ENCODE data around the gene ITGB1. TPM values are rescaled to one million over a fixed set of nuclear protein-coding genes. Genes with fewer than 3 reads are reported as not detected.

The ITGB1 gene
- total RNA-seq, 1 experiment from 2014 or later: 421 TPM

GRCh38 chr10:32890444-32890843 lies 67.6 kb downstream of the ITGB1 start:
- Histone ChIP-seq H3K36me3 (ENCODE audit: low read depth) (no peaks in the 10 kb centered on the region), H2AFZ (no peak overlapping the region), H3K4me2 (no peak overlapping the region), H3K9me3 (ENCODE audit: insufficient read depth, low read depth) (no peaks in the 10 kb centered on the region), H3K27ac (no peak overlapping the region), H4K20me1 (ENCODE audit: insufficient read depth) (no peaks in the 10 kb centered on the region), H3K4me3 (no peak overlapping the region), H3K4me1 (replicated peaks; ENCODE audit: insufficient read depth) (no peaks in the 10 kb centered on the region), H3F3A (ENCODE audit: insufficient read depth, low read depth) (no peaks in the 10 kb centered on the region; the same call in 1 of the 2 replicates), H3K9me2 (ENCODE audit: insufficient read depth) (no peaks in the 10 kb centered on the region), H3K79me2 (ENCODE audit: low read depth) (no peaks in the 10 kb centered on the region), H3K27me3 (ENCODE audit: insufficient read depth, low read depth) (no peaks in the 10 kb centered on the region)
- POLR2A ChIA-PET (ENCODE audit: unreplicated experiment): no interaction called here
- CTCF ChIA-PET: no interaction called here
- BruUV-seq (replicated peaks): no TSS peak
- no peak for DNase-seq
- TF ChIP-seq, protein P1, sequence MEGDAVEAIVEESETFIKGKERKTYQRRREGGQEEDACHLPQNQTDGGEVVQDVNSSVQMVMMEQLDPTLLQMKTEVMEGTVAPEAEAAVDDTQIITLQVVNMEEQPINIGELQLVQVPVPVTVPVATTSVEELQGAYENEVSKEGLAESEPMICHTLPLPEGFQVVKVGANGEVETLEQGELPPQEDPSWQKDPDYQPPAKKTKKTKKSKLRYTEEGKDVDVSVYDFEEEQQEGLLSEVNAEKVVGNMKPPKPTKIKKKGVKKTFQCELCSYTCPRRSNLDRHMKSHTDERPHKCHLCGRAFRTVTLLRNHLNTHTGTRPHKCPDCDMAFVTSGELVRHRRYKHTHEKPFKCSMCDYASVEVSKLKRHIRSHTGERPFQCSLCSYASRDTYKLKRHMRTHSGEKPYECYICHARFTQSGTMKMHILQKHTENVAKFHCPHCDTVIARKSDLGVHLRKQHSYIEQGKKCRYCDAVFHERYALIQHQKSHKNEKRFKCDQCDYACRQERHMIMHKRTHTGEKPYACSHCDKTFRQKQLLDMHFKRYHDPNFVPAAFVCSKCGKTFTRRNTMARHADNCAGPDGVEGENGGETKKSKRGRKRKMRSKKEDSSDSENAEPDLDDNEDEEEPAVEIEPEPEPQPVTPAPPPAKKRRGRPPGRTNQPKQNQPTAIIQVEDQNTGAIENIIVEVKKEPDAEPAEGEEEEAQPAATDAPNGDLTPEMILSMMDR (conservative IDR thresholded peaks at IDR 0.05): no peak
- TF ChIP-seq EZH2 (IDR thresholded peaks at IDR 0.05; ENCODE audit: low read depth): no peak
- intact Hi-C loops (cut with micrococcal nuclease; ENCODE audit: unreplicated experiment): no loop called here

GRCh38 chr10:32889631-32890212 lies 68.3 kb downstream of the ITGB1 start:
- Histone ChIP-seq H3K4me3 (no peak overlapping the region), H3K9me3 (ENCODE audit: insufficient read depth, low read depth) (no peaks in the 10 kb centered on the region), H3K27ac (no peak overlapping the region), H3K36me3 (ENCODE audit: low read depth) (no peaks in the 10 kb centered on the region), H3K4me1 (replicated peaks; ENCODE audit: insufficient read depth) (no peaks in the 10 kb centered on the region), H3F3A (ENCODE audit: insufficient read depth, low read depth) (no peaks in the 10 kb centered on the region; the same call in 1 of the 2 replicates), H3K4me2 (no peak overlapping the region), H3K27me3 (ENCODE audit: insufficient read depth, low read depth) (no peaks in the 10 kb centered on the region), H3K9me2 (ENCODE audit: insufficient read depth) (no peaks in the 10 kb centered on the region), H2AFZ (no peak overlapping the region), H3K79me2 (ENCODE audit: low read depth) (no peaks in the 10 kb centered on the region), H4K20me1 (ENCODE audit: insufficient read depth) (no peaks in the 10 kb centered on the region)
- POLR2A ChIA-PET (ENCODE audit: unreplicated experiment): no interaction called here
- no peak for DNase-seq
- CTCF ChIA-PET: no interaction called here
- intact Hi-C loops (cut with micrococcal nuclease; ENCODE audit: unreplicated experiment): no loop called here
- TF ChIP-seq, protein P1 (conservative IDR thresholded peaks at IDR 0.05): no peak
- no peak for TF ChIP-seq EZH2 (IDR thresholded peaks at IDR 0.05; ENCODE audit: low read depth)
- no TSS peak for BruUV-seq (replicated peaks)

- no peak for DNase-seq
- H3K4me2 ChIP-seq: no peak overlapping the region
- no peaks in the 10 kb centered on the region for H3K9me2 ChIP-seq (ENCODE audit: insufficient read depth)
- no TSS peak for BruUV-seq (replicated peaks)
- H3K4me1 ChIP-seq (replicated peaks; ENCODE audit: insufficient read depth): no peaks in the 10 kb centered on the region
- H3K4me3 ChIP-seq: no peak overlapping the region
- no peaks in the 10 kb centered on the region for H4K20me1 ChIP-seq (ENCODE audit: insufficient read depth)
- H3K27ac ChIP-seq: no peak overlapping the region
- TF ChIP-seq EZH2 (IDR thresholded peaks at IDR 0.05; ENCODE audit: low read depth): no peak
- TF ChIP-seq, protein P1 (conservative IDR thresholded peaks at IDR 0.05): no peak
- H2AFZ ChIP-seq: no peak overlapping the region
- H3K27me3 ChIP-seq (ENCODE audit: insufficient read depth, low read depth): no peaks in the 10 kb centered on the region
- H3K9me3 ChIP-seq (ENCODE audit: insufficient read depth, low read depth): no peaks in the 10 kb centered on the region
- ChIA-PET CTCF (no interaction called here), POLR2A (ENCODE audit: unreplicated experiment) (no interaction called here)
- H3K36me3 ChIP-seq (ENCODE audit: low read depth): no peaks in the 10 kb centered on the region
- no peaks in the 10 kb centered on the region; the same call in 1 of the 2 replicates for H3F3A ChIP-seq (ENCODE audit: insufficient read depth, low read depth)
- H3K79me2 ChIP-seq (ENCODE audit: low read depth): no peaks in the 10 kb centered on the region
- intact Hi-C loops (cut with micrococcal nuclease; ENCODE audit: unreplicated experiment): no loop called here
Measured at GRCh38 chr10:32888161-32888927, 69.7 kb downstream of the ITGB1 start.
